WERI-Rb-1 (cell line): ENCODE measurements around the gene WWOX.

Source experiments
- DNase-seq: peaks from one replicate; pipeline ENCODE4 v3.0.0-alpha.2; 2020
- H3K27ac ChIP-seq: fragments of 250-450 bp; sonication (Bioruptor Pico); 2 replicates; pipeline ENCODE4 v1.5.1; 2020; ENCODE audit warnings: mild to moderate bottlenecking, moderate library complexity
- H3K27me3 ChIP-seq: fragments of 250-450 bp; sonication (Bioruptor Pico); 2 replicates; pipeline ENCODE4 v1.5.1; 2021; ENCODE audit warnings: mild to moderate bottlenecking, low read depth, moderate library complexity; ENCODE audit not compliant: insufficient read depth, severe bottlenecking
- H3K36me3 ChIP-seq: fragments of 250-450 bp; sonication (Bioruptor Pico); 2 replicates; pipeline ENCODE4 v1.5.1; 2020; ENCODE audit warnings: mild to moderate bottlenecking, moderate library complexity
- H3K4me3 ChIP-seq: 2 replicates; pipeline ENCODE4 v1.5.1; 2011; ENCODE audit warnings: low read depth, mild to moderate bottlenecking, control low read depth, low read length
- H3K9me3 ChIP-seq: fragments of 250-450 bp; sonication (Bioruptor Pico); 2 replicates; pipeline ENCODE4 v1.5.1; 2021; ENCODE audit warnings: mild to moderate bottlenecking, moderate library complexity; ENCODE audit not compliant: severe bottlenecking
- CTCF ChIP-seq: IDR thresholded peaks from 2 replicates; pipeline ENCODE4 v1.5.1; 2011; ENCODE audit warnings: low read depth, mild to moderate bottlenecking, control low read depth, inconsistent platforms, low read length

The WWOX gene

GRCh38 chr16:78490431-78490830 is 391.0 kb downstream of the WWOX start:
- H3K27ac ChIP-seq, result no peak overlapping the region
- no peaks in the 10 kb centered on the region for H3K27me3 ChIP-seq
- no peak for DNase-seq
- H3K36me3 ChIP-seq, result no peaks in the 10 kb centered on the region
- no peak for TF ChIP-seq CTCF
- no peak overlapping the region for H3K4me3 ChIP-seq
- H3K9me3 ChIP-seq, result no peaks in the 10 kb centered on the region

GRCh38 chr16:78490847-78491246 is 391.4 kb downstream of the WWOX start:
- TF ChIP-seq CTCF, result no peak
- no peaks in the 10 kb centered on the region for H3K27me3 ChIP-seq
- H3K9me3 ChIP-seq, result no peaks in the 10 kb centered on the region
- no peak overlapping the region for H3K4me3 ChIP-seq
- no peak overlapping the region for H3K27ac ChIP-seq
- no peaks in the 10 kb centered on the region for H3K36me3 ChIP-seq
- DNase-seq, result no peak

- H3K9me3 ChIP-seq, result no peaks in the 10 kb centered on the region
- no peaks in the 10 kb centered on the region for H3K27me3 ChIP-seq
- no peak for TF ChIP-seq CTCF
- no peak overlapping the region for H3K27ac ChIP-seq
- H3K4me3 ChIP-seq, result no peak overlapping the region
- no peaks in the 10 kb centered on the region for H3K36me3 ChIP-seq
- DNase-seq, result no peak
These were observed 394.1 kb downstream of the WWOX start for GRCh38 chr16:78493573-78493972.

GRCh38 chr16:78494105-78494504 is 394.7 kb downstream of the WWOX start:
- no peaks in the 10 kb centered on the region for H3K27me3 ChIP-seq
- no peak for TF ChIP-seq CTCF
- no peak overlapping the region for H3K4me3 ChIP-seq
- no peaks in the 10 kb centered on the region for H3K9me3 ChIP-seq
- no peak overlapping the region for H3K27ac ChIP-seq
- no peaks in the 10 kb centered on the region for H3K36me3 ChIP-seq
- no peak for DNase-seq

- H3K36me3 ChIP-seq, result no peaks in the 10 kb centered on the region
- H3K27ac ChIP-seq, result no peak overlapping the region
- DNase-seq, result no peak
- H3K9me3 ChIP-seq, result no peaks in the 10 kb centered on the region
- no peak for TF ChIP-seq CTCF
- H3K4me3 ChIP-seq, result no peak overlapping the region
- H3K27me3 ChIP-seq, result no peaks in the 10 kb centered on the region
These were observed 395.2 kb downstream of the WWOX start for GRCh38 chr16:78494674-78495073.

- H3K27me3 ChIP-seq, result no peaks in the 10 kb centered on the region
- H3K27ac ChIP-seq, result no peak overlapping the region
- DNase-seq, result no peak
- TF ChIP-seq CTCF, result no peak
- no peaks in the 10 kb centered on the region for H3K9me3 ChIP-seq
- no peaks in the 10 kb centered on the region for H3K36me3 ChIP-seq
- H3K4me3 ChIP-seq, result no peak overlapping the region
These were observed 396.7 kb downstream of the WWOX start for GRCh38 chr16:78496189-78496588.
